Neuronal stem cell (in vitro differentiated cells): ENCODE results near the gene FAM163B.
A peak's percentile ranks its signal among the peaks of the same experiment; 100 is the strongest.

ENCODE experiments used
- DNase-seq: peaks from one replicate; pipeline ENCODE4 v3.0.0-alpha.2; 2013; ENCODE audit warnings: low spot score
- H2AFZ ChIP-seq: one replicate; pipeline ENCODE4 v1.6.1; 2013; ENCODE audit warnings: mild to moderate bottlenecking, low read length, inconsistent platforms
- H2AK5ac ChIP-seq: 2 replicates; pipeline ENCODE4 v1.6.1; 2013; ENCODE audit warnings: low read depth, mild to moderate bottlenecking, inconsistent platforms, low read length, moderate library complexity, mixed read lengths
- H2BK120ac ChIP-seq: 2 replicates; pipeline ENCODE4 v1.6.1; 2013; ENCODE audit warnings: low read depth, mild to moderate bottlenecking, inconsistent platforms, low read length, moderate library complexity, mixed read lengths
- H2BK12ac ChIP-seq: one replicate; pipeline ENCODE4 v1.6.1; 2013; ENCODE audit warnings: low read length, inconsistent platforms
- H2BK15ac ChIP-seq: 2 replicates; pipeline ENCODE4 v1.6.1; 2013; ENCODE audit warnings: mild to moderate bottlenecking, low read length, inconsistent platforms, mixed read lengths
- H2BK5ac ChIP-seq: one replicate; pipeline ENCODE4 v1.6.1; 2013; ENCODE audit warnings: inconsistent platforms, mild to moderate bottlenecking, low read length, moderate library complexity
- H3K14ac ChIP-seq: one replicate; pipeline ENCODE4 v1.6.1; 2013; ENCODE audit warnings: low read length, inconsistent platforms
- H3K18ac ChIP-seq: 2 replicates; pipeline ENCODE4 v1.6.1; 2013; ENCODE audit warnings: low read length, inconsistent platforms
- H3K23ac ChIP-seq: 2 replicates; pipeline ENCODE4 v1.6.1; 2013; ENCODE audit warnings: low read depth, mild to moderate bottlenecking, mixed read lengths, low read length, inconsistent platforms; ENCODE audit not compliant: poor library complexity
- H3K27ac ChIP-seq: replicated peaks from 3 replicates; pipeline ENCODE4 v1.5.1; 2013; ENCODE audit warnings: low read length, inconsistent platforms
- H3K27me3 ChIP-seq, 3 experiments: 2 replicates each; pipeline ENCODE4 v1.6.1; 2013; ENCODE audit warnings: low read length in 3 of 3, mild to moderate bottlenecking in 2 of 3, inconsistent platforms in 1 of 3, low read depth in 1 of 3, mixed read lengths in 1 of 3, moderate library complexity in 1 of 3; ENCODE audit not compliant: control insufficient read depth in 3 of 3, insufficient read depth in 3 of 3
- H3K36me3 ChIP-seq, 2 donors: replicated peaks in 1 of 2; 2 replicates each; pipeline ENCODE4 v1.6.1; 2013; ENCODE audit warnings: low read length in 2 of 2; ENCODE audit not compliant: control insufficient read depth in 2 of 2, insufficient read depth in 2 of 2
- H3K4ac ChIP-seq: 2 replicates; pipeline ENCODE4 v1.6.1; 2013; ENCODE audit warnings: inconsistent platforms, mild to moderate bottlenecking, low read length, moderate library complexity
- H3K4me1 ChIP-seq, 2 donors: 1 replicate in 1 of 2; 2 replicates in 1 of 2; pipeline ENCODE4 v1.6.1; 2013; ENCODE audit warnings: low read length in 2 of 2, low read depth in 1 of 2; ENCODE audit not compliant: control insufficient read depth in 2 of 2, insufficient read depth in 1 of 2
- H3K4me2 ChIP-seq: one replicate; pipeline ENCODE4 v1.6.1; 2013; ENCODE audit warnings: mild to moderate bottlenecking, low read length, inconsistent platforms; ENCODE audit not compliant: insufficient read depth, poor library complexity, severe bottlenecking
- H3K4me3 ChIP-seq, 2 donors: 2 replicates each; pipeline ENCODE4 v1.5.1; 2013; ENCODE audit warnings: low read length in 2 of 2, mild to moderate bottlenecking in 2 of 2, inconsistent platforms in 1 of 2, moderate library complexity in 1 of 2
- H3K79me1 ChIP-seq: one replicate; pipeline ENCODE4 v1.6.1; 2013; ENCODE audit warnings: low read depth, mild to moderate bottlenecking, inconsistent platforms, low read length, moderate library complexity
- H3K9ac ChIP-seq: one replicate; pipeline ENCODE4 v1.6.1; 2013; ENCODE audit warnings: mild to moderate bottlenecking, low read depth, low read length, inconsistent platforms; ENCODE audit not compliant: poor library complexity
- H3K9me3 ChIP-seq, 2 donors: replicated peaks in 1 of 2; 2 replicates each; pipeline versions ENCODE3 to v1.6.1; 2013; ENCODE audit warnings: low read length in 2 of 2, mild to moderate bottlenecking in 2 of 2, inconsistent platforms in 1 of 2, low read depth in 1 of 2, mixed read lengths in 1 of 2, moderate library complexity in 1 of 2; ENCODE audit not compliant: control insufficient read depth in 2 of 2, insufficient read depth in 1 of 2
- H4K8ac ChIP-seq: one replicate; pipeline ENCODE4 v1.6.1; 2013; ENCODE audit warnings: low read depth, mild to moderate bottlenecking, inconsistent platforms, low read length, moderate library complexity
- H4K91ac ChIP-seq: one replicate; pipeline ENCODE4 v1.6.1; 2013; ENCODE audit warnings: low read length, low read depth, mild to moderate bottlenecking, inconsistent platforms; ENCODE audit not compliant: poor library complexity
- WGBS, 2 donors: extraction: QIAGEN DNeasy Blood & Tissue Kit; methylation state at CpG; one replicate each; pipeline ENCODE4 v1.1.7; 2013; ENCODE audit warnings: missing lambda C conversion rate in 2 of 2, mixed read lengths in 1 of 2; ENCODE audit not compliant: insufficient read length in 2 of 2, insufficient replicate concordance in 1 of 2; ENCODE audit errors: extremely low coverage in 2 of 2; 5-methylcytosine and 5-hydroxymethylcytosine counted together

FAM163B gene

DNA sequence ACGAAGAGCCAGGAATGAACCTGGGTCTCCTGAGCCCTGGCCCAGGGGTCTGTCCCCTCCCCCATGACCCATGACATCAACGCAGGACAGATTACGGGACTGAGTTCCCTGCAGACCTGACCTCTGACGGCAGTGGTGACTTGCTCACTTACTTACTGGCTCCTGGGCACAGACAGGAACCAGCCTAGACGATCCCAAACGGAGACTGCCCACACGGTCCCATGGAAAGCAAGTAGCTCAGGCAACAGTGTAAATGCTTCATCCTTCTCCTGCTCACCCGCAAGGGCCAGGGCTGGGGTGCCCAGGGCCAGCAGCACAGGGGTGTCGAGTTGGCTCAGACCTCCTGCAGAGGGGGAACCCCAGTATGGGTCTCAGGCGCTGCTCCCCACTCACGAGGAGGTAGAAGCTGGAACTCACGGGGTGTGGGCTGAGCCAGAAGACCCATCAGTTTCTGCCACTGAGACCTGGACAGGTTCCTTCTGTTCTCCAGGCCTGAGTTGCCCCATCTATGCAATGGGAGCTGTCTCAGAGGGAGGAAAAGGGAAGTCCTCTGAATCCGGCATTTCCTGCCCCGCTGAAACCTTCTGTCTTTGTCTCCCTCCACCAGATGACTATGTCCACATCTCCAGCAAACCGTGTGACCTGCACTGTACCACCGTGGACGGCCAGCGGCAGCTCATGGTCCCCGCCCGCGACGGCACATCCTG is 69.0 kb downstream of the FAM163B start:
- H3K36me3 ChIP-seq = no peaks in the 10 kb centered on the region
- H3K14ac ChIP-seq = no peak overlapping the region
- peaks cover 0 to 57% (median 17%) of the 10 kb centered on the region in 3 experiments for H3K27me3 ChIP-seq

GRCh38 chr9:133538851-133539833 is 70.0 kb downstream of the FAM163B start:
- H3K27ac ChIP-seq = no peak overlapping the region
- H3K4me3 ChIP-seq = no peak overlapping the region
- peaks cover 0 to 55% (median 23%) of the 10 kb centered on the region in 3 experiments for H3K27me3 ChIP-seq
- H2BK5ac ChIP-seq = peak overlapping the region; percentile 4
- no peak overlapping the region for H2BK12ac ChIP-seq
- peak overlapping the region; percentile 59 for H2AK5ac ChIP-seq
- H4K91ac ChIP-seq = no peak overlapping the region
- WGBS, 2 donors = no CpG with 5 or more reads among the region's 47 CpGs
- peak overlapping the region; percentile 64 for H3K9ac ChIP-seq
- peak overlapping the region; percentile 45 for H4K8ac ChIP-seq
- H3K4me1 ChIP-seq = peaks cover 6 to 27% of the 10 kb centered on the region in 2 donors
- H3K23ac ChIP-seq = peak overlapping the region; percentile 51
- H3K36me3 ChIP-seq = no peaks in the 10 kb centered on the region
- peak overlapping the region; percentile 93 for H3K18ac ChIP-seq
- no peak for DNase-seq
- peak overlapping the region; percentile 93 for H3K4ac ChIP-seq
- H2BK15ac ChIP-seq = no peak overlapping the region
- H2AFZ ChIP-seq = peak overlapping the region; percentile 29
- H3K14ac ChIP-seq = peak overlapping the region; percentile 59
- no peak overlapping the region for H2BK120ac ChIP-seq
- no peaks in the 10 kb centered on the region for H3K9me3 ChIP-seq
- H3K79me1 ChIP-seq = peaks cover 2% of the 10 kb centered on the region
- peak overlapping the region; percentile 45 for H3K4me2 ChIP-seq

More for the DNA sequence above, 69.0 kb downstream of the FAM163B start:
- H3K4me1 ChIP-seq = peaks cover 0 to 21% of the 10 kb centered on the region in 2 donors
- no peak overlapping the region for H3K4me3 ChIP-seq
- no peaks in the 10 kb centered on the region for H3K9me3 ChIP-seq
- no peak overlapping the region for H2BK5ac ChIP-seq
- H3K4ac ChIP-seq = no peak overlapping the region
- H3K9ac ChIP-seq = peak overlapping the region; percentile 56
- H2BK120ac ChIP-seq = no peak overlapping the region
- no peak overlapping the region for H3K27ac ChIP-seq
- peak overlapping the region; percentile 1 for H2AK5ac ChIP-seq
- no peak overlapping the region for H4K91ac ChIP-seq
- H3K23ac ChIP-seq = no peak overlapping the region
- peak overlapping the region; percentile 29 for H2AFZ ChIP-seq
- no peaks in the 10 kb centered on the region for H3K79me1 ChIP-seq
- peak overlapping the region; percentile 93 for H3K18ac ChIP-seq
- no peak for DNase-seq
- WGBS, 2 donors = no CpG with 5 or more reads among the region's 22 CpGs
- peak overlapping the region; percentile 51 for H2BK15ac ChIP-seq
- no peak overlapping the region for H3K4me2 ChIP-seq
- peak overlapping the region; percentile 77 for H4K8ac ChIP-seq
- no peak overlapping the region for H2BK12ac ChIP-seq

GRCh38 chr9:133538176-133538575 is 71.0 kb downstream of the FAM163B start:
- no peak for DNase-seq
- H3K18ac ChIP-seq = peak overlapping the region; percentile 45
- no peaks in the 10 kb centered on the region for H3K9me3 ChIP-seq
- peak overlapping the region; percentile 86 for H2BK15ac ChIP-seq
- H2BK5ac ChIP-seq = no peak overlapping the region
- no peak overlapping the region for H3K4me2 ChIP-seq
- no peak overlapping the region for H3K4me3 ChIP-seq
- H2BK120ac ChIP-seq = no peak overlapping the region
- H2BK12ac ChIP-seq = no peak overlapping the region
- no peak overlapping the region for H2AFZ ChIP-seq
- peaks cover 2% of the 10 kb centered on the region for H3K79me1 ChIP-seq
- H3K4me1 ChIP-seq = peaks cover 15 to 31% of the 10 kb centered on the region in 2 donors
- no peak overlapping the region for H3K4ac ChIP-seq
- H3K14ac ChIP-seq = no peak overlapping the region
- H2AK5ac ChIP-seq = peak overlapping the region; percentile 60
- H3K9ac ChIP-seq = no peak overlapping the region
- H4K91ac ChIP-seq = no peak overlapping the region
- no peak overlapping the region for H3K23ac ChIP-seq
- H3K27me3 ChIP-seq = peaks cover 0 to 55% (median 33%) of the 10 kb centered on the region in 3 experiments
- no peak overlapping the region for H4K8ac ChIP-seq
- WGBS, 2 donors = no CpG with 5 or more reads among the region's 14 CpGs
- no peaks in the 10 kb centered on the region for H3K36me3 ChIP-seq
- H3K27ac ChIP-seq = no peak overlapping the region
